BE2C (cell line): Measurements from ENCODE around the gene HACD2.

ENCODE experiments used
- DNase-seq: peaks from one replicate; pipeline ENCODE4 v3.0.0-alpha.2; 2020
- H3K27me3 ChIP-seq: fragments of 250-450 bp; sonication (Bioruptor Pico); 2 replicates; pipeline ENCODE4 v1.5.1; 2020; ENCODE audit warnings: mild to moderate bottlenecking
- H3K36me3 ChIP-seq: fragments of 250-450 bp; sonication (Bioruptor Pico); 2 replicates; pipeline ENCODE4 v1.5.1; 2020; ENCODE audit warnings: mild to moderate bottlenecking
- H3K4me1 ChIP-seq: fragments of 250-450 bp; sonication (Bioruptor Pico); 2 replicates; pipeline ENCODE4 v1.5.1; 2020
- H3K4me3 ChIP-seq: 2 replicates; pipeline ENCODE4 v1.5.1; 2011; ENCODE audit warnings: low read depth, low read length
- H3K9me3 ChIP-seq: fragments of 250-450 bp; sonication (Bioruptor Pico); 2 replicates; pipeline ENCODE4 v1.5.1; 2020
- TF ChIP-seq, protein P1 (sequence below): IDR thresholded peaks from 2 replicates; pipeline ENCODE4 v1.5.1; 2012; ENCODE audit warnings: mild to moderate bottlenecking, low read depth, low read length

Gene HACD2

GRCh38 chr3:123442908-123443307 is 141.9 kb downstream of the HACD2 start:
- TF ChIP-seq, protein P1, sequence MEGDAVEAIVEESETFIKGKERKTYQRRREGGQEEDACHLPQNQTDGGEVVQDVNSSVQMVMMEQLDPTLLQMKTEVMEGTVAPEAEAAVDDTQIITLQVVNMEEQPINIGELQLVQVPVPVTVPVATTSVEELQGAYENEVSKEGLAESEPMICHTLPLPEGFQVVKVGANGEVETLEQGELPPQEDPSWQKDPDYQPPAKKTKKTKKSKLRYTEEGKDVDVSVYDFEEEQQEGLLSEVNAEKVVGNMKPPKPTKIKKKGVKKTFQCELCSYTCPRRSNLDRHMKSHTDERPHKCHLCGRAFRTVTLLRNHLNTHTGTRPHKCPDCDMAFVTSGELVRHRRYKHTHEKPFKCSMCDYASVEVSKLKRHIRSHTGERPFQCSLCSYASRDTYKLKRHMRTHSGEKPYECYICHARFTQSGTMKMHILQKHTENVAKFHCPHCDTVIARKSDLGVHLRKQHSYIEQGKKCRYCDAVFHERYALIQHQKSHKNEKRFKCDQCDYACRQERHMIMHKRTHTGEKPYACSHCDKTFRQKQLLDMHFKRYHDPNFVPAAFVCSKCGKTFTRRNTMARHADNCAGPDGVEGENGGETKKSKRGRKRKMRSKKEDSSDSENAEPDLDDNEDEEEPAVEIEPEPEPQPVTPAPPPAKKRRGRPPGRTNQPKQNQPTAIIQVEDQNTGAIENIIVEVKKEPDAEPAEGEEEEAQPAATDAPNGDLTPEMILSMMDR, result no peak
- Histone ChIP-seq H3K4me1 (no peaks in the 10 kb centered on the region), H3K4me3 (no peak overlapping the region), H3K9me3 (no peaks in the 10 kb centered on the region), H3K27me3 (peaks cover 6% of the 10 kb centered on the region; the same call in 1 of the 2 replicates), H3K36me3 (no peaks in the 10 kb centered on the region)
- no peak for DNase-seq

DNA sequence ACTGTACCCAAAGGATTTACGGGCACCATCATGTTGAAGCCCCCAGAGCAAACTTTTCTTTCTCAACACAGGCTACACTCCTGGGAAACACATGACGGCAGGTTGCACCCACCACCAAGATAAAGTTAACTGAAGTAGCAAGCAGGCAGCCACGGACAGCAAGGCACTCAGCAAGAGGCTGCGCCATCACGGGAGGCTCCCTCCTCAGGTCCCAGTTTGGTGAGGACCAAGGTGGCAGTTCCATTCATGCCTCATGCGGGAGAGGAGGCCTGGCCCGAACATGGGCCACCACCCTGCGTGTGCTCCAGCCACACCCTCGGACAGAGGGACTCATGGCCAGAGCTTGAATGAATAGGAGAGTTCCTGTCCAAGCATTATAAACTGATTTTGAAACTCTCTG is 142.7 kb downstream of the HACD2 start:
- H3K36me3 ChIP-seq, result no peaks in the 10 kb centered on the region
- no peaks in the 10 kb centered on the region for H3K9me3 ChIP-seq
- no peak overlapping the region for H3K4me3 ChIP-seq
- peaks cover 2% of the 10 kb centered on the region; the same call in 1 of the 2 replicates for H3K27me3 ChIP-seq
- no peaks in the 10 kb centered on the region for H3K4me1 ChIP-seq
- TF ChIP-seq, protein P1, result no peak
- no peak for DNase-seq
